AML-193 (cell line): ENCODE data around the gene TEAD3.

ENCODE experiments used
- DNase-seq, 2 experiments: peaks; one replicate each; lab custom pipeline; 2025; lab: John Stamatoyannopoulos, UW

The TEAD3 gene

DNA sequence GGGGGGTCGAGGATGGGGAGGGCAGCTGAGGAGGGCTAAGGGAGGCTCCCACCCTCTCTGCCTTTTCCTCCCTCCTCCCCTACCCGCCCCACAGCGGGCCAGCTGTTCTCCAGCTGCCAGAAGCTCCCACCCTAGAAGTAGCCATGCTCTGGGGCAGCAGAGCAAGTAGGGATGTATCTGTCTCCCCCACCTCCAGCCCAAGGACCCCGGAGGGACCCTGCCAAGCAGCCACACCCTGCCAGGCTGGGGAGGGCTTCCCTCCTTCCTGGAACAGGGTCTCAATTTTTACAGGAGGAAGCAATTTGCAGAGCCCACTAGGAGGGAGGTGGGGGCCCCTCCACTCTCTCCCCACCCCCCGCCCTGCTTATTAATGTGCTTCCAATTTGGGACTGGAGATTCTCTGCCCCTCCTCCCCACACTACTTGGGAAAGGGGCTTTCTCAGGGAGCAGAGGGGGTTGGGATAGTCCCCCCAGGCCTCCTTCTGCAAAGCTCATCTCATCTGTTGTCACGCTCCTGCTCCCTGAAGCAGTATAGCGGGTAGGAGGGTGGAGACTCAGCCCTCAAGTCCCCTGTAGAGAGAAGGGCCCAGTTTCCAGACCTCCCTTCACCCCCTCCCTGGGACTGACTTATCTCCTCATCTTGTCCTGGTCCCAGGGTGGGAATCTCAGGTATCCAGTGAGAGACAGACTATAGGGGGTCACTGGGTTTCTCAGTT is 4.5 kb downstream of the TEAD3 start:
- no peak for DNase-seq

DNA sequence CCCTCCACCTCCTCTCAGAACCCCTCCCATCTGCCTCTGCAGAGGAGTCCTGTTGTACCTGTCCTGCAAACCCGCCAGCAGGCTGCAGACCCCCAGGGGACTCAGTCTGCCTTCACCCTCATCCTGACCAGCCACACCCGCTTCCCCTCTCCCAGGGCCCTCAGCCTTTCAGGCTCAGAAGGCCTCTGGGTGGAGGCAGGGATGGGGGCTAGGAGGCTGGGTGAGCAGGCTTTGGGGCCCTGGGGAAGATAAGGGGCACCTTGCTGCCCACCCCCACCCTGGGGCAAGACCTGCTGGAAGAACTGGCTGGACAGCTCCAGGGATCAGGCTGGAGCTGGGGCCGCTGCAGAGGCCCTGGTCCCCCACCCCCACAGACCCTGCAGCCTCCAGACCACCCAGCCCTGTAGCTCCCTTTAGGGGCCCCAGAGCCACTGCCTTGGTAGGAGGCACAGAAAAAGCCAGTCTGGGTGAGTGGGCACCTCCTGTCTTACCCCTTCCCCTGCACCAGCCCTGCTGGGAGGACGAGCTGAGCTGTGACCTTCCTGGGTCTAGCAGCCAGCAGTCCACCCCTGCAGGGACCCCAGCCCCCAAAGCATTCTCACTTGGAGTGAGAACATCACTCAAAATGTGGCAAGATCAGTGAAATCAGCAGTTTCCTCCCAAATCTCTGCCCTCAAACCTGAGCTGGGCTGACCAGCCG is 5.2 kb downstream of the TEAD3 start:
- no peak for DNase-seq

GRCh38 chr6:35490821-35491557 is 5.9 kb downstream of the TEAD3 start:
- no peak for DNase-seq

DNA sequence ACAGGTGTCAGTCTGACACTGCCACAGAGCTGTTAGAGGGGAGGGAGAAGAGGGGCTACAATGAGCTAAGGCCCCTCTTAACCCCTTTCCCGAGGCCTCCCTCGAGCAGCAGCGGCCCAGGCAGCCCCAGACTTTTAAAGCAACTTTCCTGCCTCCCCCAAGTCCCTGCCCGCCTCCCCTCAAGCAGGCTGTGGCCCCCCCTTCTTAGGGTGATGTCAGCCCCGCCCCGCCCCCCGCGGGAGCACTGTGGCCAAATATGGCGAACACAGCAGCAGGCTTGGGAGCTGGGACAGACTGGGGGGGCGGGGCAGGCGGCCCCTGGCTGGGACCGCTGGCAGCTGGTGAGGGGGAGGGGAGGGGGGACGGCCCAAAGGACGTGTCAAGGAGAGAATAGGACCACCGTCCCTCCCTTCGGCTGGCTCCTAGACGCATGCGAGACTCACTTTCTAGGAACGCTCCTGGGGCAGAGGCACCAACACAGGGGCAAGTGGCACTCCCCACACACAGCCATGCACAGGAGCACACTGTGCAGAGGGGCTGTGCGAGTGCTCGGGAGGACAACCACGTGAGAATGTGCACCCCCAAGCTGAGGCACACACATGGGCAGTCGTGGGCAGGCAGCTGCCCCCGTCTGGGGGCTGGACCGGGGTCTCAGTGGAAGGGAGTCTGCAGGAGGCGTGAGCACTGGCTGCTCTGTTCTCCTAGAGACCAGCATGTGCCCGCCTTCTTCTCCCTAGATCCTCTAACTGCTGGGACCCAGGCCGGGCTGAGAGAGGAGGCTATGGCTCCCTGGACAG is 6.7 kb downstream of the TEAD3 start:
- no peak for DNase-seq

GRCh38 chr6:35489066-35489465 is 7.8 kb downstream of the TEAD3 start:
- DNase-seq, result peak in 1 of 2 experiments; percentile 29

DNA sequence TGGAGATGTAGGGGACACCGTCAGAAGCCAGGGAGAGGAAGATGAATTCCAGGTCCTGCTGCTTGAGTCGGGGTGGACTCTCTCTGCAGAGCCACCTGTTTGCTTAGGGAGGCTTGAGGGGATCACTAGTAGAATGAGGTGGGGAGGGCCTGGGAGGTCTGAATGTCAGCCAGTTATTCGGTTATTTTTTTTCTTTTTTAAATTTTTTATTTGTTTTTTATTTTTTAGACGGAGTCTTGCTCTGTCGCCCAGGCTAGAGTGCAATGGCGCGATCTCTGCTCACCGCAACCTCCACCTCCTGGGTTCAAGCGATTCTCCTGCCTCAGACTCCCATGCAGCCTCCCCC is 8.4 kb downstream of the TEAD3 start:
- DNase-seq, result no peak

DNA sequence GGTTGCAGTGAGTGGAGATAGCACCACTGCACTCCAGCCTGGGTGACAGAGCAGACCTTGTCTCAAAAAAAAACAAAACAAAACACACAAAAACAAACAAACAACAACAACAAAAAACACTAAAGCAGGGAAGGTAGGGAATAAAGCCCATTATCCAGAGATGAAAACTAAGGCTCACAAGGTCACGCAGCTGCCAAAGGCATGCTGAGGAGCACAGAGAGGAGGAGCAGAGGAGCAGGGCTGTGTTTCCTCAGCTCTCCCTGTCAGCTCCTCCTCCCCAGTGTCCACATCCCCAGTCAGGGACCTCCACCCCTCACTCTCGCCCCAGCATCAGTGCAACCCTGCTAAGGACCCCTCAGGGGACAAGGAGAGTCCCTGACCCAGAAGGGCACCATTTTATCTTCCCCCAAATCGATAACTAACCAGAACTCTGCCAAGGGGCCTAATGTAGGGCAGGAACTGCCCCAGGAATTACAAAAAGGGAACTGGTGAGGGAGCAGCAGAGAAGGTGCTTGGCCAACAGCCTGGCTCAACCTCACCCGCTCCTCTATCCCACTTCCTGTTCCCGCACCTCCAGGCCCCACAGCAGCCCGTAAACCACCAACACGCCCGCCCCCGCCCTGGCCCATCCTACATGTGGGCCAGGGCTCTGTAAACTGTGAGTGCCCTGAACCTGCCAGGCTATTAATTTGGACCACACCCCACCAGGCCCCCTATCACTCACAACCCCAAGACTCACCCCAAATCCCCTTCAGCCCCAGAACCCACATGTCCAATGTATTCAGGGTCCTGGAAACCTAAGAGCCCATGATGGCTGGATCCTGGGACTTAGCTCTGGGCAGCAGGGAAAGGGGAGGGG is 9.0 kb downstream of the TEAD3 start:
- peak; percentile 86 to 92 for DNase-seq

DNA sequence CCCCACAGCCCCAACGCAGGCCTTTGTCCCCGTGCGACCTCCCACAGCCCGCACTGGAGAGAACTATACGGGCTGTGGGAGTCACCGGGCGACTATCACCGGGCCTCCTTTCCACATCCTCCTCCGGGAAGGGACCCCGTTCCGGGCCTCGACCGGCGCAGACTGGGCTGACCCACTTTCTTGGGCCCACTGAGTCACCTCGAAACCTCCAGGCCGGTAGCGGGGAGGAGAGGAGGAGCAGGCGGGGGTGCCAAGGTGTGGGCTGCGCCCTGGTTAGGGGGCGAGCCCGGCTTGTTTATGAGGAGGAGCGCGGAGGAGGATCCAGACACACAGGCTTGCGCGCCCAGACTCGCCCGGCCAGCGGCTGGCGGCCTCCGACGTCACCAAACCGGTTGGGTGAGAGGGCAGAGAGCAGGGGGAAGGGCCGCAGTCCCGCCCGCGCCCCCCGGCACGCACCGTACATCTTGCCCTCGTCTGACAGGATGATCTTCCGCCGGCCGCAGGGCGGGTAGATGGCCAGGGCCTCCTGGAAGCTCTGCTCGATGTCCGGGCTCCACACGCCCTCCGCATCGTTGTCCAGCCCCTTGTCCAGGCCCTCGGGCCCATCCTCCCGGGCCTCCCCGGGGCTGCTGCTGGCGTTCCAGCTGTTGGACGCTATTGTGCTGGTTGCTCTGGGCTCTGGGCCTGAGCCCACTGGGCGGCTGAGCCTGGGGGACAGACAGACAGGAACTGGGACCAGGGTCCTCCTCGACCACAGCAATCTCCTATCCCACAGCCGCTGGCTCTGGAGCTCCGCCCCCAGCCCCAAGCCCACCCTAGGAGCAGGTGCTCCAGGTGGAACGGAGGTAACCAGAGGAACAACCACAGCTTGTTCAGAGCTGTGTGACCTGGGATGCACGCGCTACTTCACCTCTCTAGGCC is 10.6 kb downstream of the TEAD3 start:
- no peak for DNase-seq

DNA sequence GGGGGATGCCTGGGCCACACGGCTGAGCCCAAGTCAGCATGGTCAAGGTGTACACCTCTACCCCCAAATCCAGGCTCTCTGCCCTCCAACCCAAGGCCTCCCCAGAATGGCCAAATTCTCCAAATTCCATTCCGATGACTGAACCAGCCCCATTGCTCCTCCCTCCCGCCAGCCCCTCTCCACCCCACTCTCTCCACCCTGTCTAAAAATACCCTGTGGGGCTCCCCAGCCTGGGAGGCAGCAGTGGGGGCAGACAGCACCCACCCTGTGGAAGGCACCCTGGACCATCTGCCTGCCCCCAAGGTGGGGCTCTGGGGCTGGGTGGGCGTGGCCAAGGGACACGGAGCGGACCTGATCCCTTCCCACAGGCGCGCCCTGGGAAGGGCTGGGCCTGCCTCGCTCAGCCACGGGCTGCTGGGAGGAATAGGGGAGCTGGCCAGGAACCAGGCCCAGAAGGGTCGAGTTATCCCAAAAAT is 11.4 kb downstream of the TEAD3 start:
- DNase-seq, result no peak

DNA sequence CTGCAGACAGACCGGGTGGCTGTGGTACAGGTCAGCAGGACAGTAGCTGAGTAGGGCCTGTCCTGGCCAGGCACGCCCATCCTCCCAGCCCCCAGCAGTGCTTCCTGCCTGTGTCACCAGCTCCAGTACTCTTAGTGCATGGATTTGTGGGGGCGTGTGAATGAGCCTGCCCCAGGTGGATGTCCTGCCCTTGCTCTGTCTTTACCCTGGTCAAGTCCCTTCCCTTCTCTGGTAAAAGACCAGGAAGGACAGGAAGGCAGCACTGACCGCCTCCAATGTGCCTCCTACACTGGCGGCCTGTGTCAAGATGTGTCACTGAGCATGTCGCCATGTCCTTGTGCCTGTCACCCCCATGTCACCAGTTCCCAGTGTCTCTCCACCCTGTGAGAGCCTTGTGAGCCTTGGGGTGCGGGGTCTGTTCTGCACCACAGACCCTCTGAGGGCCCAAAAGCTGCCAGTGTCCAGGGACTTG is 11.9 kb downstream of the TEAD3 start:
- no peak for DNase-seq

GRCh38 chr6:35483893-35484645 is 12.8 kb downstream of the TEAD3 start:
- no peak for DNase-seq

DNA sequence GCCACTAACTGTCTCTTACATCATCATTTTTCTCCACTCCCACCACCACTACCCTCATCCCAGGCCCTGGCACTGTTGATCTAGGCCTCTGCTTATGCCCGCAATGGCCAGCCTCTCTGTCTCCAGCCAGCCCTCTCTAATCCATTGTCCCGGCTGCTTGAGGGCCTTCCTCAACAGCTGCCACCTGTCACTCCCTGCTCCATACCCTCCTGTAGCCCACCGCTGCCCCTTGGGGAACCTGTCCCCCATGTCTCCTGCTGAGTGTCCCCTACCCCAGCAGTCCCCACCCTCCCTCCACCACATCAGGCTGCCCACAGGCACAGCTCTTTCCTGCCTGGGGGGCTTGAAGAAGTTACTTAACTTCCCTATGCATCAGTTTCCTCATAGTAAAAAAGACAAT is 13.4 kb downstream of the TEAD3 start:
- peak; percentile 25 to 29 for DNase-seq

DNA sequence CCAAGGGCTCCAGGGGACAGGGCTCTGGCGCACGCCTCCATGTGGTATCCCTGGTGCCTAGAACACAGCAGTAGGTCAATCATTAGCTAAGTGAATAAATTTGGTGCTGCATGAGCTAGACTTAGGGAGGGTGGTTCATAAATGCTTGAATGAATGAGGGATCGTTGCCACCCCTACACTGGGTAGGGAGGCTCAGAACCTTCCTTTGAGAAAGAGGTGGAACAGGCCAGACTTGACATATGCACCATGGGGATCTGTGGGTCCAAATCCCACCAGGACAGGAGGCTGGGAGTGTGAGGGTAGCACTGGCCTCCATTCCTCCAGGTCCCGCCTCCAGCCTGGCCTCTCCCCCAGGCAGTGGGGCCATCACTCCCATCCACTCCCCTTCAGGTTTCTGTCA is 13.8 kb downstream of the TEAD3 start:
- no peak for DNase-seq

- no peak for DNase-seq
Observed at GRCh38 chr6:35481226-35481625, 15.7 kb downstream of the TEAD3 start.

- DNase-seq, result no peak
Observed at GRCh38 chr6:35480176-35480575, 16.7 kb downstream of the TEAD3 start.

DNA sequence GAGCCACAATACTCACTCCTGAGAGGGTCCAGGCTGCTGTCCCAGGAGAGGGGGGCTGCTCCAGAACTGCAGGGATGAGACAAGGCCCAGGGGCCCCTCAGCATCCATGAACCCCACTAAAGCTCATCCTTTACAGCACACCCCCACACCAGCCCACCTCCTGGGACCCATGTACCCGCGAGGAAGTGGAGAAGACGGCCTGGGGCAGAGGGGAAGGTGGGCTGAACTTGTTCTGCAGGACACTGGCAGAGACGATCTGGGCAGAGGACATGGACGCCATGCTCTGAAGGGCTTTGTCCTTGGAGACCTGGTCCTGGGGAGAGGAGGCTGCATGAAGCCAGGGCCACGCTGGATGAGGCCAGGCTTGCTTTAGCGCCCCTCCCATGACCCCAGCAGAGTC is 18.6 kb downstream of the TEAD3 start:
- no peak for DNase-seq

GRCh38 chr6:35477551-35478179 is 19.2 kb downstream of the TEAD3 start:
- no peak for DNase-seq

- DNase-seq, result no peak
Observed at GRCh38 chr6:35477028-35477427, 19.9 kb downstream of the TEAD3 start.

GRCh38 chr6:35476004-35476403 is 20.9 kb downstream of the TEAD3 start:
- DNase-seq, result no peak
